HG02938 (cell line): ENCODE results near the gene LHB.
"Not testable (repeated sequence)": the region's sequence is repeated elsewhere in the genome, so short reads cannot be mapped to it uniquely, and the experiment has no call there.

Experiments
- ATAC-seq: cut with Tn5 transposase; IDR thresholded peaks from one replicate; pipeline ENCODE4 v1.9.1; 2021; ENCODE audit warnings: mild to moderate bottlenecking, moderate library complexity; ENCODE audit not compliant: unreplicated experiment

Gene LHB

GRCh38 chr19:49038557-49039276, 21.8 kb upstream of the LHB start:
- not testable (repeated sequence) for ATAC-seq

- not testable (repeated sequence) for ATAC-seq
These were observed 21.2 kb upstream of the LHB start for GRCh38 chr19:49038111-49038510.

- ATAC-seq, result not testable (repeated sequence)
These were observed 19.9 kb upstream of the LHB start, which contains the start of gene CGB1 for GRCh38 chr19:49036815-49037214. TSS of gene CGB1 (minus strand) at chr19:49036895. CDS start at chr19:49036711, 184 bp downstream.

- not testable (repeated sequence) for ATAC-seq
These were observed 14.9 kb upstream of the LHB start, which contains the start of gene CGB2 for GRCh38 chr19:49031642-49032301. TSS of gene CGB2 (plus strand) at chr19:49031890. CDS start at chr19:49032096, 206 bp downstream.

GRCh38 chr19:49030323-49030722, 13.4 kb upstream of the LHB start:
- not testable (repeated sequence) for ATAC-seq

GRCh38 chr19:49029749-49030148, 12.9 kb upstream of the LHB start:
- not testable (repeated sequence) for ATAC-seq

- ATAC-seq, result not testable (repeated sequence)
These were observed 11.8 kb upstream of the LHB start for GRCh38 chr19:49028686-49029085.

GRCh38 chr19:49025599-49025998, 8.7 kb upstream of the LHB start:
- not testable (repeated sequence) for ATAC-seq

- ATAC-seq, result not testable (repeated sequence)
These were observed 8.2 kb upstream of the LHB start for GRCh38 chr19:49025088-49025487.

GRCh38 chr19:49024233-49024632, 7.3 kb upstream of the LHB start, which contains the start of gene CGB3:
TSS of gene CGB3 (minus strand) at chr19:49024333. CDS start at chr19:49023971, 362 bp downstream.
- not testable (repeated sequence) for ATAC-seq

GRCh38 chr19:49022116-49022515, 5.2 kb upstream of the LHB start:
- ATAC-seq, result no peak

- ATAC-seq, result no peak
These were observed 4.3 kb upstream of the LHB start for GRCh38 chr19:49020931-49021895.

GRCh38 chr19:49020342-49020741, 3.5 kb upstream of the LHB start:
- no peak for ATAC-seq

GRCh38 chr19:49019242-49019932, 2.5 kb upstream of the LHB start:
- ATAC-seq, result no peak

GRCh38 chr19:49018388-49019241, 1.7 kb upstream of the LHB start:
- not testable (repeated sequence) for ATAC-seq

- no peak for ATAC-seq
These were observed 918 bp upstream of the LHB start for GRCh38 chr19:49017666-49018351.

- no peak for ATAC-seq
These were observed 638 bp downstream of the LHB start for GRCh38 chr19:49016067-49016839.

- ATAC-seq, result no peak
These were observed 2.0 kb downstream of the LHB start for GRCh38 chr19:49014870-49015255.
